Activated T-cell treated with anti-CD3 and anti-CD28 coated beads for 4 hours (primary cell): Measurements from ENCODE around the gene TTLL6.

ENCODE experiments used
- DNase-seq: peaks from one replicate; pipeline ENCODE4 v3.0.0-alpha.2; 2020

The TTLL6 gene

DNA sequence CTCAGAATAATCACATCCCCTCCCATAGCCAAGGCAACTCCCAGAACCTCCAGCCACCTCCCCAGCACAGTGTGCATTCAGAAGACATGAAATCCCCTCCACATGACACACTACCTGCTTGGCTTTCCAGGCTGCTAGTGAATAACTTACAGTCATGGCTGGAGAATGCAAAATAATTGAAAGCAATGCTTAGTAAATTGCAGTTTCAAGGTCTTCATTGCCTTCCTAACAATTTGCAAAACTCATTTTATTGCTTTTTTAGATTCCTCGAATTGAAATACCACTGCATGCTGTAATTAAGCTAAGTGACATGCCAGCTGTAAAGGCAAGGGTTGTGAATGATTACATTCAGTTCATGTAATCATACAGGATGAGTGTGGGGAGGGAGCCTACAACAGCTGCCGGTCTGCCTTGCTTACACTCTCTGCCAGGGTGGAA lies 59.5 kb downstream of the TTLL6 start:
- DNase-seq = no peak

DNA sequence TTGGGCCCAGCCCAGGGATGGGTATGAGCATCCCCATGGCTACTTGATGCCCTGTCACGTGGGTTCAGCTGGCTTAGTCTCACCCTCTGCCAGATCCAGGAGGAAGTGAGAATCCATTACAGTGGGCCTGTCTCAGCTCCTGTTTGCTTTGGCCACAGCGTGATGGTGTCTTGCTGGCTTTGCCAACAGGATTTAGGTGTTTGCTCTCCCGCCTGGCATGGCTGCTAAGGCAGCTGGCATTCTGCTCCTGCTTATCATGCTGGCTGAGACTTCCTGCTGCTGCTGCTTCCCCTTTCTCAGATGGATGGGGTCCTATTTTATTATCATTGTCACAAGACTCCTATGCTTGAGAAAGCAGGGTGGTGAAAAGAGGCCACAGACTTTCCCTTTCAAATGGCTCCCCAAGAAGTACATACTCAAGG lies 60.2 kb downstream of the TTLL6 start:
- no peak for DNase-seq

DNA sequence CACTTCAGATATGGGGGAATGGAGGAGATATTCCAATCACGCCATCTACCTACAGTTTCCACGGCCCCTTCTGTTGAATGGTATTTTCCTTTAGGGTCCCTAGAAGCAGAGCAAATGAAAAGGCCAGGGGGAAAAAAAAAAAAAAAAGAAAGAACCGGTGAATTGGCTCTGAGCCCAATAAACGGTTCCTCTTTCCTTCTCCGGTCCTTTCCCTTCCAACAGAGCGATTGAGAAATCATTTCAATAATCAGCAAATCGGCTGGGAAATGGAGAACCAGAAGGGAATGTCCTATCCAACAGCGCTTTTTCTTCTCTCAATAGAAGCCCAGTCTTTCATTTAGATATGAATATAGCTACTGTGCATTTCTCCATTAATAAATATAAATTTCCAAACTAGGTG lies 61.7 kb downstream of the TTLL6 start:
- no peak for DNase-seq

DNA sequence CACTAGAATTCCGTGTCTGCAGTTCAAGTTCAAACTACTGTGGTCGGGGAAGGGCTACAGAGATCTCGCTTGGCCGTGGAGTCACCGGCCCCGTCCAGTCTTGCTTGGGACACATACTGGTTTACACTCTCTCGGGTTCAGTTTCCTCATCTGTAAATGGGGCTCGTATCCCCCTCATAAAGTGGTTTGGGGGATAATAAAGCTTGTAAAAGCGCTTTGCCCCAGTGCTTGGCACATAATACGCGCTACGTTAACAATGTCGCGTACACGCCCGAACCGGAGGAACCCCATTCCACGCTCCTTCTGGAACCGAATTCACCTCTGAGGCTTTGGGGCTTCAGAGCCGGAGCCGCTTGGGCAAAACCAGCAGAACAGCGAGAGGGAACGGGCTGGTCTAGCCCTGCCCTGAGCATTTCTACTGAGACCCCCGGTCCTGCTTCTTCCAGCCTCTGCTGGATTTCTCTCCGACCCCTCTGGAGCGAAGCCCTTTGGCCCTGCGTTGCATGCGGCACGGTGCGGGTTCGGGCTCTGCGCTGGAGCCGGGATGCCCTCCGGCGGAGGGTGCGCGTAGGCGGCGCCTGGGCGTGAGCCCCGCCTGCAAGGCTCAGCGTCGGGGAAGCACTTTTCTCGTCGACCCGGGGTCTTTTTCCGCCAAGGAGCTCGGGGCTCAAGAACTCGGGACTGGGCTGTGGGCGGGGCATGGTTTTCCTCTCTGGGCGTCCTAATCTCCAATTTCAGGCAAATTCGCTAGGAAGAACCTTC lies 62.3 kb downstream of the TTLL6 start:
- DNase-seq = no peak

DNA sequence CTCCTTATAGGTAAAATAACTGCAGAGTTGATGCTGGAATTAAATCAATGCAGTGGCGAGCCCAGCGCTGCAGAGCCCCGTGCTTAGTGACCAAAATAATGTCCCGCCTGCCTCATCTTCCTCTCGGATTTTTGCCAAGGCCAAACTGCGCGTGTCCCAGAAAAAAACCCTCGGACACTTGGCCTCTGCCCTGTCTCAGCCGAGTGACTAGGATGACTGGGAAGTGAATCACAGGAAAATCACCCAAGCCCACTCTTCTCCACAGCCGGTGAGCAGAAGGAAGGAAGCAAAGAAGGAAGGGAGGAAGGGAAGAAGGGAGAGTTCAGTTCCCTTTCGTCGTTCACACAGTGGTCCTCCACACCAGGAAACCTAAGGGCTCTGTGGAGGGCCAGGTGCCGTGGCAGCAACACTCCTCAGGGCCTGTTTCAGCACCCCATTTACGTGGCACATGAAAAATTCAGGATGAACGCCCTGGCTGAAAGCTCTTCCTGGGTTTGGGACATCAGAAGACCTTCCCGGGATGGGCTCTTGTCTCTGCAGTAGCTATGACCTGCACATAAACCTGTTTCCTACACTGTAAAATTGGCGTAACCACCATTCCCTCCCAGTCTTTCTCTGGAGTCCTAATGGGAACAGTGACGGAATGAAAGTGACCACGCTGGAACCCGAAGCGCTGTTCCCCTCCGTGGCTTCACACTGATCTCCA lies 63.1 kb downstream of the TTLL6 start:
- no peak for DNase-seq

DNA sequence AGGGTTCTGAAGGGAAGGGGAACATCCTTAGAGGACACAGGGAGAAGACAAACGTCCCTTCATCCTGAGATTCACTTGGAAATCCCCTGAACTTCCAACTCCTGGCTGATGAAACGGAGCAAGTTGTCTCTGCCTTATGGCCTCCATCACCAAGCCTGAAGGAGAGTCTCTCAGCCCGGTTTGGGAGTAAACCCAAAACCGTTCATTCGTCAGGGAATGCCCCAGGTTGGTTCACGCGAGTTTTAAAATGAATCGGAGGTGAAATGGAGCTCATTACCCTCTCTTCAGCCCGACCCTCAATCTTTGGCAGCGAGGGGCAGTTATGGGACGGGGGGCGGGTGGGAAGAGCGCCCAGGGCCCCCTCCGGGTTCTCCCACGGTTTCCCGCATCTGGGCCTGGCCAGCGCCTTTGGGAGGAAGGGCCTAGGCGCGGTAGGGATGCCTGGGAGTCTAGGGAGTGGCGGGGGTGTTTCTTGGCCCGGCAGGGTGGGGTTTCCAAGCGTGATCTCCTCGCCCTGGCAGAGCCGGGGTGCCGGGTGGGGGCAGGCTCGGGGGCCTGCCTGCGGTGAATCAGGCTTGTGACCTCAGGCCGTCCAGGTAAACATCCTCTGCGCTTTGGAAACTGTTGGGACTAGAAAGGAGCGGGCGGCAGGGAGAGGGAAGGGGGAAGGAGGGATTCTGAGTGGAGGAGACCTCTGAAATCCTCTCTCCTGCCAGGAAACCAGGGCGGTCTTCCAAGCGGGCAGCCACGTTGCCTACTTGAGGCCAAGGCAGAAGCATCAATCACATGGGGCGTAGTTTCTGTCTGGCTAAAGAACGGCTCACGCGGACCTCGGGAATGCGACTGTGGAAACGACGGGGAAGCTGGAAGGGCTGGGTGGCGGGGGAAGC lies 64.4 kb downstream of the TTLL6 start:
- DNase-seq = no peak

DNA sequence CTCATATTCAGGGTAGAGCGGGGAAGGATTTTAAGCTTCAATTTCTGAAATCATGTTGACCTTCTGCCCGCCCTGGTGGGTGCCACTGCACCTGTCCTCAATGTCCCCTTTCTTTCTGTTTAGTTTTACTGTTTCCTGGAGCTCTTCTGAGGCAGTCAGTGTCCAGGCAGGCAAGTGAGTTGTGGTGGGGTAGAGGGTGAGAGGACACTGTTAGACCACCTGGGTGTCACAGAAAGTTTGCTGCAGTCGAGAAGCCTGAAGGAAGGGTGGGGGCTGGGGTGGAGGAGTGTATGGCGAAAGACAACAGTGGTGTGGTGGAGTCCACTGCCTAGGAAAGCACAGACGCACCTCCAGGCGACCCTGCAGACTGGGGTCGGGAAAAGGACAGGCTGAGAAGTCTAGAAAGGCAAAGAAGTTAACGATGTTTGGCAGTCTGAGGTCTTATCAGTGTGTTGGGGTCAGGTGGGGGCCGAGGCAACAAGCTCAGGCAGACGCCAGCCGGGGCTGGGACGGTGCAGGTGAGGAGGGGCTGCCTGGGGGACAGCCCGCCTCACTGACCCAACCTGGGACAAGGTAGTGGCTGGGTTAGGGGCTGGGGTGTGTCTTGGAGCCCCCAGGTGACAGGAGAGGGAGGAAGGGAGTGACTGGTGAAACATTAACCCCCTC lies 65.2 kb downstream of the TTLL6 start:
- DNase-seq = no peak

DNA sequence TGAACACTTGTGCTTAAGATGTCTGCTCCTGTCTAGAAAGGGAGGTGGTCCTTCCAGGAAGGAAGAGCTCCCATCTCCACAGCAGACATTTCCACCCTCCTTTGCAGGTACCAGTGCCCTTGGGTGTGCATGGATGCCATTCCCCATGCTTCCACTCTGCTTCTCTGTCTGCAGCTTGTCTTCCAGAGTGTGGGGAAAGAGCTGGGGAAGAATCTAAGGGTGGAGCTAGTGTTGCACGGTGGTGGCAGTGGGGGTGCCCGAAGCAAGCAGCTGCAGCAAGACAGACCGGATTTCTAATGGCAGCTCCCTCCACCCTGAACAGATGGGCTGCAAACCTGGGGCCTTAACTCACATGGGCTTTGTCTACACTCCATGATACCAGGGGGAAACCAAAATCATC lies 65.9 kb downstream of the TTLL6 start:
- DNase-seq = no peak

DNA sequence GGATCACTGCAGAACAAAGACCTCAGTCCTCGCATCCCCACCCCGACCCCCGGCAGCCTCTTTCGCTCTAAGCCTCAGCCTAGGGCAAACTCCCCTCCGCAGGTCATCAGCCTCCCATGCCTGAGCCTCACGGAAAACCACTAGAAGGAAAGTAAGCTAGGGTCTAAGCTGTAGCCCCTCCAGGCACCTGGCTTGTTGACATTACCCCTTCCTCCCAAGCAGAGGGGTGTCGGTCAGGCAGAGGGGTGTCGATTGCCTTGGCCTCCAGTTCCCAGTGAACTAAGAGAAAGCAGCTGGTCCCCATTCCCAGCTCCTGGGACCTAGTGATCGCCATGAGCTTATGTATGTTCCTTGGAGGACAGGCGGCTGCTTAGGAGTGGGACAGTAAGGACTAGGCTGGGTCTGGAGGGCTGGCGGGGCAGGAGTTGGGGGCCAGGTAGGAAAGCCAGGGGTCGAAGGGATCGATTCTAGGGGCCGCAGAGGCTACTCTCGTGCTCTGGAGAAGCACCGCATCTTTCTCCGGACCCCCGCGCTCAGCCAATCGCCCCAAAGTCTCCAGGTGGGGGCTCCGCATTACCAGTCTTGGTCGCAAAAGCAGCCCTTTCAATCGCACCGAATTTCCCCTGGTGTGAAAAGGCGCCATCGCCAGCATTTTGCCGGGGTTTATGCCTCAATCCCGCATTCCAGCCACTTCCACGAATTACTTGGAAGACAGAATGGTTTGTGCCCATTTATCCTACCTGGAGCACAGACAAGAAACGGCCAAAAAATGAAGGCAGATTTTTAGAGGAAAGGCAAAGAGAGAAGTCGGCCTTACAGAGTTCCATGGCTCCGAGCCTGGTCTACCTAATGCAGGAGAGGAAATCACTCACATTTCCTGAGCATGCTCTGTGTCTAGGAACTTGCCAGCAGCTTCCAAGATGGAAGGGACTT lies 67.1 kb downstream of the TTLL6 start:
- no peak for DNase-seq

DNA sequence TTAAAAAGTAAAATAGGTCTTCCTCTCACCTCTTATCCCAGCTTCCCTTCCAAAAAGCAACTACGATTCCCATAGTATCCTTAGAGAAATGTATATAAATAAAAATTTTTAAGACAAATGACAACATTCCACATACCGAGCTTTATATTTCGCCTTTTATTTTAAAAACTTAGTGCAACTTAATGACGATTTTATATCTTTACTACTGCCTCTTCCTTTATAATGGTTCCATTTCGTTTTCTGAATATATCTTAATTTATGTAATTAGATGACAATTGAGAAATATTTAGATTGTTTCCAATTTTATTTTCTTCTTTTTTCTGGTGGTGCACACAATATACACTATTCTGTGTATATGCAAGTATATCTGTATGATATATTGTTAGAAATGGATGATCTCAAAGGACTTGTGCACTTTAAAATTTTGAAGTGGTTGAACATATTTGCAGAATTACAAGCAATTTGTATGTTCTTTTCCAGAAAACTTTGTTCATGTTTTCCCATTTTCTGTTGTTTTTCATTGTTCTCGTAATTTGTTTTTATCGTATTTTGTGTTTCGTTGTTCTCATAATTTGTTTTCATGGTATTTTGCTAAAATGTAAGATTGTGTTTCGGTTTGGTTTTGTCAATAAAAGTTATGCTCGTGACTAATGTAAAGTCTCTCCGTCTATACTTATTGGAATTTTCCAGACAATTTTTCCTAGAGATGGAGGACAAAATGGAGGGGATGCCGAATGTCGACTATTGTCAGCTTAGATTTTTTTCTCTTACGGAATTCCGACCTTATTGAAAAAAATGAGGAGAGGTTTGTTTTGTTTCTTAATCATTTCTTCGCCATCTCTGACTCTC lies 68.1 kb downstream of the TTLL6 start:
- no peak for DNase-seq

DNA sequence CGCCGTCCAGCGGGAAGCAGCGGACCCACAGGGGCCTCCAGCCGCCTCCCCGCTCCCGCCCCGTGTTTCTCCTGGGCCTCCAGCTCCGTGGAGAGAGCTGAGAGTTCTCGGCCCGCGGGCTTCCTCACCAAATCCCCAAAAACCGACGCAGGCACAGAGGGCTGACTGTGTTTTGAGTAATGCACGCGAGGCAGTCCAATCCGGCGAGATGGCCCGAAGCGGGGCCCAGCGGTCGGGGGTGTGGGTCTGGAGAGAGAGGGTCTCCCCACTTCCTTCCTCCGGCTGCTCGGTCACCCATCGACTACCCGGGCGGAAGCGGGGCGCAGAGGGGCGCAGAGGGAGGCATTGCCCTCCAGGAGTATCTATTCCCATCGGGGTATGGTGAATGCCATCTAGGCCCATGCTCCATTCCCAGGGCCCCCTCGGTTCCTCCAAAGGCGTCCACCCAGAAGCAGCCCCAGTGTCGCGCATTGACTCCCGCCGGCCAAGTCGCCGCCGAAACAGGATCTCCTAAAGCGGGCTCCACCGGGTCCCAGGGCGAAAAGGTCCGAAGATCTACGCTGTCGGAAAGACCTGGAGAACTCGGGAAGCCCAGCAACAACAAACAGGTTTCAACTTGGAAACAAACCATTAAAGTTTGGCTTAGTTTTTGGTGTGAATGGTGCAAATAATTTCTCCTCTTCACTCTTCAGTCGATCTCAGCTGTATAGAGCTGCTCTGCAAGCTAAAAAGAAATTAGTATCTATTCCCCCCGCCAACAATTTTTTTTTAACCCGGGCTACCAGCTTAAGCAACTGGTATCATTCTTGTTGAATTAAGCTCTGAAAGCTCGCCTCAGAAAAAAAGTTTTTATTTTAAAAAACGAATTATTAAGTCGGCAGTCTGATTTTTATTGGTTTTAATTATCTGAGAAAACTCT lies 69.3 kb downstream of the TTLL6 start:
- no peak for DNase-seq

DNA sequence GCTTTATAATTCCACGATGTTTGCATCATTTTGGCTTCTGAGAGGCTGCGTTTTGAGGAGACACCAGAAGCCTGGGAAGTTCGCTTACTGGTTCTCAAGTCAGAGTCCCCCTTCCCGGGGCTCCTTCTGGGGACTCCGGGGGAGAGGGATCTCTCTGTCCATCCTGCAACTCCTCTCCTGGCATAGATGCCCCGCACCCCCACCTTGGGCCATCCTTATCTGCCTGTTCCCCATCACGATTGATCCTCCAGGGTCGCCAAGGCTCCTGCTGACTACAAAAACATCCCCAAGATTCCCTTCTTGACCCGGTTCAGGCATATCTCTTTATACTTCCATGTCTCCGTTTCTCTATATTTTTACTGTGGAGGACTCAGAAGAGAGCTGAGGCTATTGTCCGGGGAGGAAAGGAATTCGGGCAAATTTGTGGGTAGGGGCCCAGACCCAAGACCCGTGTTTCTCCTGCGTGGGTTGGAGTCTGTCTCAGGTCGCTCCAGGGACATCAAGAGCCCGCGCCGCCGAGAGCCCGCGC lies 70.0 kb downstream of the TTLL6 start:
- DNase-seq = no peak

DNA sequence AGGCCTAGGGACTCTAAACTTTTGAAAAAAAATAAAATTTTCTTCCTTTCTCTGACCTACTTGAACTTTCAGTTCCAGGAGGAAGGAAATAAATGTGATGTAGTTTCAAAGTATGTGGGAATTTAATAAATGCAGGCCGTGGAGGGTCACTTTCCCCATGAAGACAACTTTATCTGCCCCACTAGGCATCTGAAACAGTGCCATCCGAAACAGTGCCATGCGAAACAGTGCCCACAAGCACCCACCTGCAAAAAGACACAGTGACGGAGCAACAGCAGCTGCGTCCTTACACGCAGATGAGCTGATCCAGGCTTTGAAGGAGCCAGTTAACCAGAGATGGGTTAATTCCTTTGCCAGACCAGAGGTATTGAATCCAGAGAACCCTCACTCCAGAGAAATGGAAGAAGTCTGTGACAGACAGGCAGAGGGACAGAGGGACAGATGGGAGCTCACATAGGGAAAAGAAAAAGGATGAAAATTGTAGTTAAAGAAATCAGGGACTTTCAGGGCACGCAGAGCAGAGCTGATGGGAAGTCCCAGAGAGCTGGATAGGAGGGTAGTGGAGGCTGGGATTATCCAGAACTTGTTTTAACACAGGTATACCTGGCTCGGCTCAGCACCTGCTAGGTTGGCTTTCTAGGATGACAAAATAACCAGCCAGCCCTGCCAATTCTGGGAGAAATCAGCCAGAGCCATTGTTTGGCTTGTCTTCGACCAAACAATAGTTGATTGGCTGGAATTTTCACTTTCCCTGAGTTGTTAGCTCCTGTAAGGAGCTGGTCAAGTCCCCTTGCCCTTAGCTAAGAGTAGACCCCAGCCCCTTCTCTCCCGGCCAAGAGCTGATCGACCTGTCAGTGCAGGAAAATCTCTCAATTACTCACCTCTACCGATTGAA lies 71.4 kb downstream of the TTLL6 start:
- DNase-seq = no peak

DNA sequence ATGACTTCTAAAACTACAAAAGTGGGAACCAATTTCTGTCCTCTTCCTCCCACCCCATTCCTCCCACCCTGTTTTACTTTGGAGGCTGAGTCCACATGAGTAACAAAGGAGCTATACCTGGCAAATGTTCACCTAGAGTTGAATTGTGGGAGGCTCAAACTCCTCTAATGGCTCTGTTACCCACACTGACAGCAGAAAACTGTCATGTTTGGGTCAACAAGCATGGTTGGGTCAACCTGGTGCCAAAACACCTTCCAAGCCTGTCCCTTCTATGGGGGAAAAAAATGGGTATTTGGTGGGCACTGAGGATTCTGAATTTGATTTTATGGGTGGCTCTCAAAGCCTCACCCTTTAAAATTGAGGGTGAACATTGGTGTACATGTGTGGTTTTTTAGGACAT lies 76.5 kb downstream of the TTLL6 start:
- DNase-seq = no peak

DNA sequence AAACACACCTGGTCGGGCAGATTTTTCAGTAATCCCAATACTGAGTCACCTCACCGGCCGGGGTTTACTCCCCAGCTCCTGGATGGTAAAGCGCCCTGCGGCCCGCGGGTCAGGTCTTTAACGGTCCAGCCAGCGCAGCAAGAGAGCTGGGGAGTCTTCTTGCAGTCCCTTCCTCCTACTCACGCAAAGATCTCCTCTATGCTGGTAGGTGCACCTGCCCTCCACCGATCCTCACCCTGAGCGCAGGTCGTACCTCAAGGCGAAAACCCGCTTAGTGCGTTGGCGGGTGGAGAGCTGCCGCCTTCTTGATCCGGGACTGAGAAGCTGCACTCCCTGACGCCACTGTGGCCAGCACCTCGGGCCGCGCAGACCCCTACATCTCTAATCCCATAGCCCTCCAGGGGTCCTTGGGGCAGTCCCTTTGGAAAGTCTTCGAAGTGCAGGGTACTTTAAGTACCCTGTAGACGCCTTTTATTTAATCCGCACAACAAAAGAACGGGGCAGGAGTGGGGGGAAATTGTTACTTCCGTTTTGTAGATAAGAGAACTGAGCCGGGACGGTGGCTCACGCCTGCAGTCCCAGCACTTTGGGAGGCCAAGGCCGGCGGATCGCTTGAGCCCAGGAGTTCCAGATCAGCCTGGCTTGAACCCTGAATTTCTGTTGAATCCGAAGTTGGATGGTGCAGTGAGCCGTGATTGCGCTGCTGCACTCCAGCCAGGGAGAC lies 78.1 kb downstream of the TTLL6 start:
- DNase-seq = no peak

DNA sequence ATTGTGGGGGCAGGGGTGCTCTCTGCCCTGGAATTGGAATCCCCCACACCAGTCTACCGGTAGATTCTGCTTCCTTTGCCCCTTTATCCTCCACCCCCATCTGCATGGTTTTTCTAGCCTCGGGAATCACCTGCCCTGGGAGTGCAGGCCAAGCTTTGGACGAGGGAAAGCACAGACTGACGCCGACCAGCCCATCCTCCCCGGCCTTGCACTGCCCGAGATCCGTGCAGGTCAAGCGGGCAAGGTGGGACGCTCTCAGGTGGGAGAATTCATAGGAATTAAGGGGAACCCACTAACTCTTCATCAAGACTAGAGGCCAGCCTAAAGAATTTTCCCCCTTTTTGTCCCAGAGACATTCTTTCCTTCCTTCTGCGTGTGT lies 78.6 kb downstream of the TTLL6 start:
- DNase-seq = no peak

DNA sequence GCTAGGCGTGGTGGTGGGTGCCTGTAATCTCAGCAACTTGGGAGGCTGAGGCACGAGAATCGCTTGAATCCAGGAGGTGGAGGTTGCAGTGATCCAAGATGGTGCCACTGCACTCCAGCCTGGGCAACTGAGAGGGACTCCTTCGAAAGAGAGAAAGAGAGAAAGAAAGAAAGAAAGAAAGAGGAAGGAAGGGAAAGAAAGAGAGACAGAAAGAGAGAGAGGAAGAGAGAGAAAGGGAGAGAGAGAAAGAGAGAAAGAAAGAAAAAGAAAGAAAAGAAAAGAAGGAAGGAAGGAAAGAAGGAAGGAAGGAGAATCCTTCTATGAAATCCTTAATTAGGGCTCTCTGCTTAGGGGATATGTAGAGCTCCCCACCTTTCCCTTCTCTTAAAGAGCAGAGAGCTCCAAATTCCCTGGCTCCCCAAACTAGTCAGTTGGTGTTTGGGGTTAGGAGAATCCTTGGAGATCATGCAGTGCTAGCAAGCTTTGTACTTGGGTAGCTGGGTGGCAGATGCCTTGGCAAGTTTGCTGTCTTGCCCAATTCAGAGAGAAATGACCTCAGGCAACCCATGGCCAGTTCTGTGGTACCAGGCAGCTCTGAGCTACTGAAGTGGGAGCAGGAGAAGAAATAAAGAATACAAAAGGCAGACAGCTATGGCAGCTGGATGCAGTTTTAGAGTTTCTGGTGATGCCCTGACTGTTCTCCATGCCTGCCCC lies 79.5 kb downstream of the TTLL6 start:
- no peak for DNase-seq
